PC-9 (cell line): ENCODE measurements around the gene EHD4. TPM values are rescaled to one million over a fixed set of nuclear protein-coding genes. Genes with fewer than 3 reads are reported as not detected.

Experiments used
- BruUV-seq: library from RNA; stranded (reverse); fragments of 400-500 nt; replicated peaks from 2 replicates; lab custom pipeline; 2021; lab: Mats Ljungman, UMichigan
- CTCF ChIA-PET: fragments of 300-600 bp; sonication (Branson Sonifier 250); formaldehyde crosslinking; loops from one replicate; lab custom pipeline; 2022; ENCODE audit warnings: antibody characterized with exemption; lab: Charles Lee
- POLR2A ChIA-PET: fragments of 300-600 bp; sonication (Branson Sonifier 250); formaldehyde crosslinking; loops from one replicate; lab custom pipeline; 2022; ENCODE audit warnings: antibody characterized with exemption; ENCODE audit not compliant: unreplicated experiment; lab: Charles Lee
- DNase-seq, 2 experiments: peaks; one replicate each; pipeline versions ENCODE4 v3.0.0 to v3.0.0-alpha.2; 2015 to 2022; ENCODE audit warnings: mixed read lengths in 1 of 2
- H2AFZ ChIP-seq: fragments of 200-600 bp; sonication (generic); 2 replicates; pipeline ENCODE4 v1.8.1; 2017; ENCODE audit warnings: antibody characterized with exemption
- H3F3A ChIP-seq: fragments of 200-600 bp; sonication (generic); 2 replicates; pipeline ENCODE4 v1.8.1; 2017; ENCODE audit warnings: antibody characterized with exemption, mild to moderate bottlenecking, low read depth; ENCODE audit not compliant: insufficient read depth
- H3K27ac ChIP-seq: fragments of 200-600 bp; sonication (generic); 2 replicates; pipeline ENCODE4 v1.6.1; 2016; ENCODE audit warnings: mixed run types
- H3K27me3 ChIP-seq: fragments of 200-600 bp; sonication (generic); 2 replicates; pipeline ENCODE4 v1.6.1; 2016; ENCODE audit warnings: low read depth, mixed run types; ENCODE audit not compliant: insufficient read depth
- H3K36me3 ChIP-seq: fragments of 200-600 bp; sonication (generic); 2 replicates; pipeline ENCODE4 v1.6.1; 2016; ENCODE audit warnings: low read depth, mixed run types
- H3K4me1 ChIP-seq: fragments of 200-600 bp; sonication (generic); replicated peaks from 2 replicates; pipeline ENCODE4 v1.6.1; 2016; ENCODE audit warnings: mixed run types; ENCODE audit not compliant: insufficient read depth
- H3K4me2 ChIP-seq: fragments of 200-600 bp; sonication (generic); 2 replicates; pipeline ENCODE4 v1.6.1; 2017; ENCODE audit warnings: mixed run types
- H3K4me3 ChIP-seq: fragments of 200-600 bp; sonication (generic); 2 replicates; pipeline ENCODE4 v1.6.1; 2016; ENCODE audit warnings: mixed run types
- H3K79me2 ChIP-seq: fragments of 200-600 bp; sonication (generic); 2 replicates; pipeline ENCODE4 v1.6.1; 2017; ENCODE audit warnings: low read depth, mixed run types
- H3K9me2 ChIP-seq: fragments of 200-600 bp; sonication (generic); 2 replicates; pipeline ENCODE4 v1.8.1; 2017; ENCODE audit warnings: mild to moderate bottlenecking; ENCODE audit not compliant: insufficient read depth
- H3K9me3 ChIP-seq: fragments of 200-600 bp; sonication (generic); 2 replicates; pipeline ENCODE4 v1.8.1; 2016; ENCODE audit warnings: low read depth; ENCODE audit not compliant: insufficient read depth
- H4K20me1 ChIP-seq: fragments of 200-600 bp; sonication (generic); 2 replicates; pipeline ENCODE4 v1.8.1; 2017; ENCODE audit not compliant: insufficient read depth
- EZH2 ChIP-seq: fragments of 200-600 bp; sonication (generic); IDR thresholded peaks from 2 replicates; pipeline ENCODE4 v1.8.0; 2017; ENCODE audit warnings: antibody characterized with exemption, low read depth
- intact Hi-C: fragments of 100-400 bp; cut with micrococcal nuclease; formaldehyde crosslinking; loops from one replicate; pipeline ENCODE4 v1.10.0; 2022; ENCODE audit not compliant: unreplicated experiment
- total RNA-seq: library from RNA; stranded (reverse); gene quantifications from 2 replicates; pipeline ENCODE4 v1.2.3, GENCODE V29; 2021
- TF ChIP-seq, protein P1 (sequence below): fragments of 200-600 bp; sonication (generic); conservative IDR thresholded peaks from 2 replicates; pipeline ENCODE4 v1.6.1; 2017; ENCODE audit warnings: mixed run types, antibody characterized with exemption, mild to moderate bottlenecking, moderate library complexity

Gene EHD4
- total RNA-seq, 1 experiment from 2014 or later: 18.1 TPM

DNA sequence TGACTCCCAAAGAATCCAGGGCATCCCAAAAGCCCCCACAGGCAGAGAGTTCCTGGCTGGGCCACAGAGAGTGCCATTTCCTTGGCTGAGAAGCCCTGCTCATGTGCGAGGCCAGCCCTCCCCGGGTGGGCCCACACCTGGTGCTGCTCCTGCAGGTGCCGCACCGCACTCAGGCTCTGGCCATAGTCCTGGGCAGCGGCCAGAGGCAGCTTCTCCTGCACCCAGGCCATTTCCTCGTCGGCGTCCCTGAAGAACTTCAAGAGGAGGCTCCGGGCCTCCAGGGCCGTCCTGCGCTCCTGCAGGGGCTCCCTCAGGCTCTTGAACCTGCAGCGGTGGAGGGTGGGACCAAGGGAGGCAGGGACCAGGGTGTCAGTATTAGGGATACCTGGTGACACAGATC is 115.6 kb downstream of the EHD4 start:
- H3K36me3 ChIP-seq: no peaks in the 10 kb centered on the region
- ChIA-PET POLR2A (no interaction called here), CTCF (no interaction called here)
- no peaks in the 10 kb centered on the region for H3K9me3 ChIP-seq
- no peak overlapping the region for H2AFZ ChIP-seq
- H3K79me2 ChIP-seq: no peaks in the 10 kb centered on the region
- no peaks in the 10 kb centered on the region for H3F3A ChIP-seq
- intact Hi-C loops: no loop called here
- H3K4me3 ChIP-seq: no peak overlapping the region
- no peak for DNase-seq
- no peaks in the 10 kb centered on the region for H3K4me1 ChIP-seq
- H3K9me2 ChIP-seq: no peaks in the 10 kb centered on the region
- H3K27ac ChIP-seq: no peak overlapping the region
- no peak for TF ChIP-seq EZH2
- TF ChIP-seq, protein P1, sequence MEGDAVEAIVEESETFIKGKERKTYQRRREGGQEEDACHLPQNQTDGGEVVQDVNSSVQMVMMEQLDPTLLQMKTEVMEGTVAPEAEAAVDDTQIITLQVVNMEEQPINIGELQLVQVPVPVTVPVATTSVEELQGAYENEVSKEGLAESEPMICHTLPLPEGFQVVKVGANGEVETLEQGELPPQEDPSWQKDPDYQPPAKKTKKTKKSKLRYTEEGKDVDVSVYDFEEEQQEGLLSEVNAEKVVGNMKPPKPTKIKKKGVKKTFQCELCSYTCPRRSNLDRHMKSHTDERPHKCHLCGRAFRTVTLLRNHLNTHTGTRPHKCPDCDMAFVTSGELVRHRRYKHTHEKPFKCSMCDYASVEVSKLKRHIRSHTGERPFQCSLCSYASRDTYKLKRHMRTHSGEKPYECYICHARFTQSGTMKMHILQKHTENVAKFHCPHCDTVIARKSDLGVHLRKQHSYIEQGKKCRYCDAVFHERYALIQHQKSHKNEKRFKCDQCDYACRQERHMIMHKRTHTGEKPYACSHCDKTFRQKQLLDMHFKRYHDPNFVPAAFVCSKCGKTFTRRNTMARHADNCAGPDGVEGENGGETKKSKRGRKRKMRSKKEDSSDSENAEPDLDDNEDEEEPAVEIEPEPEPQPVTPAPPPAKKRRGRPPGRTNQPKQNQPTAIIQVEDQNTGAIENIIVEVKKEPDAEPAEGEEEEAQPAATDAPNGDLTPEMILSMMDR: no peak
- H4K20me1 ChIP-seq: no peaks in the 10 kb centered on the region
- no TSS peak for BruUV-seq
- no peak overlapping the region for H3K4me2 ChIP-seq
- H3K27me3 ChIP-seq: no peaks in the 10 kb centered on the region

DNA sequence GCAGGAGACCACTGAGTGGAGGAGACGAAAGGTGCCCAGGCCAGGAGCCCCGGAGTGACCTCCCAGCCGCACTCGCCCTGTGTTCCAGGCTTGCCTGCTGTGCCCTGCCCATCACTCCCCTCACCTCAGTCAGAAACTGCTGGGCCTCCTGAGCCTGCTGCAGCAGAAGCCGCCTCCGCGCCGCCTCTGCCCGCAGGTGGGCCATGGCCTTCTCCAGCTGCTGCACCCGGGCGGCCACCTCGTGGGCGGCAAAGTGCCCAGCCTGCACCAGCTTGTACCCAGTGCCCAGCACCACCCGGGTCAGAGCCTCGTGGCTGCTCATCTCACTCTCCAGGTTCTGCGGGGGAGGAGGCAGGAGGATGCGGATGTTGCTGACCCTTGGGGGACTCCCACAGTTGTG is 116.1 kb downstream of the EHD4 start:
- no peak for DNase-seq
- no peaks in the 10 kb centered on the region for H3K27me3 ChIP-seq
- H3K79me2 ChIP-seq: no peaks in the 10 kb centered on the region
- no peaks in the 10 kb centered on the region for H4K20me1 ChIP-seq
- no peaks in the 10 kb centered on the region for H3K4me1 ChIP-seq
- BruUV-seq: no TSS peak
- no peak overlapping the region for H3K27ac ChIP-seq
- no peaks in the 10 kb centered on the region for H3K9me3 ChIP-seq
- H3K4me3 ChIP-seq: no peak overlapping the region
- no peaks in the 10 kb centered on the region for H3K9me2 ChIP-seq
- H3K4me2 ChIP-seq: no peak overlapping the region
- ChIA-PET CTCF (no interaction called here), POLR2A (no interaction called here)
- H3K36me3 ChIP-seq: no peaks in the 10 kb centered on the region
- TF ChIP-seq, protein P1: no peak
- H2AFZ ChIP-seq: no peak overlapping the region
- H3F3A ChIP-seq: no peaks in the 10 kb centered on the region
- intact Hi-C loops: no loop called here

DNA sequence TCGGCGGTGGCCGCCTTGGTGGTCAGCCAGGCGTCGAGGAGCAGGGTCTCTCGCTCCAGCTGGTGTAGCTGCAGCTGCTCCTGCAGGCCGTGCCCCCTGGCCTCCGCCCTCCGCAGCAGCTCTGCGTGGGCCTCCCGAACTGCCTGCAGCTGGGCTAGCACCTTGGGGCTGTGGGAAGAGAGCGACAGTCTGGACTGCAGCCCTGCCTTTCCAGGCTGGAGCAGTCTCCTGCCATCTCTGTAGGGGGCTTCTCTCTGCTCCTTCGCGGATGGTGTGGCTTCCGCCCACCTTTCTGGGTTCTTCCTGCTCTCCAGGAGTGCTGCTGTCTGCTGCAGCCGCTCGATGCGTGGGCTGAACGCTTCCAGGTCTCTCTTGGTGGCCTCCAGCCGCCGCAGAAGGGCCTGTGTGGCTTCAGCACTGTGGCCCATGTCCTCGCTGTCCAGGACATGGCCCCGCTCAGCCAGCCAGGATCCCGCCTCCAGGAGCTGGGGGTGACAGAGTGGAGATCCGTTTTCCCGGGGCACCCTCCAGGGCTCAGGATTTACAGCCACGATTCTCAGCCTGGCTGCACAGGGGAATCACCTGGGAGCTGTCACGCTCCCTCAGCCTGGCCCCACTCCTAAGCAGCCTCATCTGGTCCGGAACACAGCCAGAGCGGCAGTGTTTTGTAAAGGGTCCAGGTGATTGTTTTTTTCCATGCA is 116.9 kb downstream of the EHD4 start:
- intact Hi-C loops: no loop called here
- Histone ChIP-seq H3K79me2 (no peaks in the 10 kb centered on the region), H3K36me3 (no peaks in the 10 kb centered on the region), H3K27me3 (no peaks in the 10 kb centered on the region), H3K4me1 (no peaks in the 10 kb centered on the region), H2AFZ (no peak overlapping the region), H3K4me2 (no peak overlapping the region), H3K9me3 (no peaks in the 10 kb centered on the region), H3K4me3 (no peak overlapping the region), H3K9me2 (no peaks in the 10 kb centered on the region), H3F3A (no peaks in the 10 kb centered on the region), H4K20me1 (no peaks in the 10 kb centered on the region), H3K27ac (no peak overlapping the region)
- DNase-seq: no peak
- CTCF ChIA-PET: no interaction called here
- no TSS peak for BruUV-seq
- TF ChIP-seq EZH2: no peak
- TF ChIP-seq, protein P1: no peak
- POLR2A ChIA-PET: no interaction called here
